ENCODE results near the gene MUS81. TPM values are rescaled to one million over a fixed set of nuclear protein-coding genes. Genes with fewer than 3 reads are reported as not detected.

MUS81 gene
- total and polyA plus RNA-seq, 2 experiments from 2014 or later: 23.8 to 47.0 TPM

DNA sequence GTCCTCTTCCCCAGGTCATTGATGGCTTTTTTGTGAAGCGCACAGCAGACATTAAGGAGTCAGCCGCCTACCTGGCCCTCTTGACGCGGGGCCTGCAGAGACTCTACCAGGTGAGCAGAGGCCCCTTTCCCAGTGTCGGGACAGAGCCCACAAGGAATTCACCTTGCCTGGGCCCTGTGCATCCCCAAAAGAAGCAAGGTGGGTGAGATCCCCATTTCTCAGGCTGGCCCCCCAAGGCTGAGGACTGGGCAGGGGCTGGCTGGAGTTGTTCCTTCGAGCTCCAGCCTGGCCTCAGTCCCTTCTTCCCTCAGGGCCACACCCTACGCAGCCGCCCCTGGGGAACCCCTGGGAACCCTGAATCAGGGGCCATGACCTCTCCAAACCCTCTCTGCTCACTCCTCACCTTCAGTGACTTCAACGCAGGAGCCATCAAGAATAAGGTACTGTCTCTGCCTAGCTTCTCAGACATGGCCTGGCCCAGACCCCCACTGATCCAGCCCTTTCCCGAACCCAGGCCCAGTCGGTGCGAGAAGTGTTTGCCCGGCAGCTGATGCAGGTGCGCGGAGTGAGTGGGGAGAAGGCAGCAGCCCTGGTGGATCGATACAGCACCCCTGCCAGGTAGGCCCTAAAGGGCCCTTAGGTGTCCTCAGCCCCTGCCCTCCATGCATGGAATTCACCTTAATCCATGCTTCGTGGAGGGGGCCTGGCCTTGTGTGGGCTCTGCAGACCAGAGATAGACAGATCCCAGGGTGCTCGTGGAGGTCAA lies 4.7 kb downstream of the MUS81 start:
- no peak overlapping the region for H3K27ac ChIP-seq
- TF ChIP-seq, protein P1, sequence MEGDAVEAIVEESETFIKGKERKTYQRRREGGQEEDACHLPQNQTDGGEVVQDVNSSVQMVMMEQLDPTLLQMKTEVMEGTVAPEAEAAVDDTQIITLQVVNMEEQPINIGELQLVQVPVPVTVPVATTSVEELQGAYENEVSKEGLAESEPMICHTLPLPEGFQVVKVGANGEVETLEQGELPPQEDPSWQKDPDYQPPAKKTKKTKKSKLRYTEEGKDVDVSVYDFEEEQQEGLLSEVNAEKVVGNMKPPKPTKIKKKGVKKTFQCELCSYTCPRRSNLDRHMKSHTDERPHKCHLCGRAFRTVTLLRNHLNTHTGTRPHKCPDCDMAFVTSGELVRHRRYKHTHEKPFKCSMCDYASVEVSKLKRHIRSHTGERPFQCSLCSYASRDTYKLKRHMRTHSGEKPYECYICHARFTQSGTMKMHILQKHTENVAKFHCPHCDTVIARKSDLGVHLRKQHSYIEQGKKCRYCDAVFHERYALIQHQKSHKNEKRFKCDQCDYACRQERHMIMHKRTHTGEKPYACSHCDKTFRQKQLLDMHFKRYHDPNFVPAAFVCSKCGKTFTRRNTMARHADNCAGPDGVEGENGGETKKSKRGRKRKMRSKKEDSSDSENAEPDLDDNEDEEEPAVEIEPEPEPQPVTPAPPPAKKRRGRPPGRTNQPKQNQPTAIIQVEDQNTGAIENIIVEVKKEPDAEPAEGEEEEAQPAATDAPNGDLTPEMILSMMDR (IDR thresholded peaks at IDR 0.05; ENCODE audit: poor library complexity): no peak
- no peak for TF ChIP-seq EZH2phosphoT487 (IDR thresholded peaks at IDR 0.05; ENCODE audit: low read depth, severe bottlenecking, unreplicated experiment)
- TF ChIP-seq EZH2 (IDR thresholded peaks at IDR 0.05; ENCODE audit: borderline replicate concordance): no peak
- H3K36me3 ChIP-seq (replicated peaks; ENCODE audit: insufficient read depth, low read depth): no peaks in the 10 kb centered on the region
- no peak overlapping the region for H3K4me3 ChIP-seq
- H2AFZ ChIP-seq: no peak overlapping the region
- WGBS (ENCODE audit: low lambda C conversion rate, missing lambda C conversion rate): 91% methylated on average over 18 of the region's 18 CpGs
- no peaks in the 10 kb centered on the region for H3K27me3 ChIP-seq
- no peak overlapping the region for H3K4me2 ChIP-seq
- H3K4me1 ChIP-seq (ENCODE audit: insufficient read depth): peaks cover 9% of the 10 kb centered on the region
- DNase-seq (ENCODE audit: low spot score): no peak
- H4K20me1 ChIP-seq (ENCODE audit: insufficient read depth, poor library complexity, severe bottlenecking): no peaks in the 10 kb centered on the region
- no peaks in the 10 kb centered on the region for H3K9me2 ChIP-seq (replicated peaks; ENCODE audit: insufficient read depth)
- no peaks in the 10 kb centered on the region for H3K9me3 ChIP-seq (ENCODE audit: low read depth)
- peaks cover 21% of the 10 kb centered on the region for H3K79me2 ChIP-seq

DNA sequence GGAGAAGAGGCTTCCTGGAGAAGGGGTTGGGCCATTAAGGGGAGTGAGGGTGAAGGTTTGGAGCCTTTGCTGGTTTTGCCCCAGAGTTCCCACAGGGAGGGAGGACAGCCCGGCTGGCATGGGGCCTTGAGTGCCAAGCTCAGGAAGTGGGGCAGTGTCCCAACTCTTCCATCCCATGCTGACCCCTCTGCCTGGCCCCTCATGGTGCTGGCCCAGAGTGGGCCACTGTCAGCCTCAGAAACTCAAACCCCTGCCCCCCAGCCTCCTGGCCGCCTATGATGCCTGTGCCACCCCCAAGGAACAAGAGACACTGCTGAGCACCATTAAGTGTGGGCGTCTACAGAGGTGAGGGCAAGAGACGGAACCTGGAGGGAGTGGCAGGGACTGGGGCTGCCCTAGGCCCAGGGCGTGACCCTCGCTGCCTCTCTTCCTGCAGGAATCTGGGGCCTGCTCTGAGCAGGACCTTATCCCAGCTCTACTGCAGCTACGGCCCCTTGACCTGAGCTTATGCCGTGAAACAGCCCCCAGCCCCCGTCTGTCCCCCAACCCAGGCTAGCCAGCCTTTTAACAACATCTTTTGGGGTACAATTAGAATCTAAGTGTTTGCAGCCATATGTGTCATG lies 5.4 kb downstream of the MUS81 start:
- Histone ChIP-seq H3K79me2 (peaks cover 21% of the 10 kb centered on the region), H2AFZ (no peak overlapping the region), H3K9me3 (ENCODE audit: low read depth) (no peaks in the 10 kb centered on the region), H3K4me3 (no peak overlapping the region), H3K4me1 (ENCODE audit: insufficient read depth) (peaks cover 9% of the 10 kb centered on the region), H3K27me3 (no peaks in the 10 kb centered on the region), H3K4me2 (no peak overlapping the region), H3K27ac (no peak overlapping the region), H4K20me1 (ENCODE audit: insufficient read depth, poor library complexity, severe bottlenecking) (no peaks in the 10 kb centered on the region), H3K9me2 (replicated peaks; ENCODE audit: insufficient read depth) (no peaks in the 10 kb centered on the region), H3K36me3 (replicated peaks; ENCODE audit: insufficient read depth, low read depth) (no peaks in the 10 kb centered on the region)
- DNase-seq (ENCODE audit: low spot score): no peak
- TF ChIP-seq, protein P1 (IDR thresholded peaks at IDR 0.05; ENCODE audit: poor library complexity): no peak
- TF ChIP-seq EZH2phosphoT487 (IDR thresholded peaks at IDR 0.05; ENCODE audit: low read depth, severe bottlenecking, unreplicated experiment): no peak
- TF ChIP-seq EZH2 (IDR thresholded peaks at IDR 0.05; ENCODE audit: borderline replicate concordance): no peak
- 95% methylated on average over 9 of the region's 9 CpGs for WGBS (ENCODE audit: low lambda C conversion rate, missing lambda C conversion rate)

GRCh38 chr11:65866509-65867283 lies 6.5 kb downstream of the MUS81 start:
- no peak overlapping the region for H3K4me3 ChIP-seq
- H3K36me3 ChIP-seq (replicated peaks; ENCODE audit: insufficient read depth, low read depth): no peaks in the 10 kb centered on the region
- H3K27me3 ChIP-seq: no peaks in the 10 kb centered on the region
- H3K4me1 ChIP-seq (ENCODE audit: insufficient read depth): peaks cover 2% of the 10 kb centered on the region
- H3K27ac ChIP-seq: no peak overlapping the region
- H3K9me3 ChIP-seq (ENCODE audit: low read depth): no peaks in the 10 kb centered on the region
- H3K79me2 ChIP-seq: peaks cover 11% of the 10 kb centered on the region
- H4K20me1 ChIP-seq (ENCODE audit: insufficient read depth, poor library complexity, severe bottlenecking): no peaks in the 10 kb centered on the region
- no peak for DNase-seq (ENCODE audit: low spot score)
- TF ChIP-seq EZH2phosphoT487 (IDR thresholded peaks at IDR 0.05; ENCODE audit: low read depth, severe bottlenecking, unreplicated experiment) (no peak), EZH2 (IDR thresholded peaks at IDR 0.05; ENCODE audit: borderline replicate concordance) (no peak)
- TF ChIP-seq, protein P1 (IDR thresholded peaks at IDR 0.05; ENCODE audit: poor library complexity): no peak
- WGBS (ENCODE audit: low lambda C conversion rate, missing lambda C conversion rate): 93% methylated on average over 21 of the region's 21 CpGs
- H3K4me2 ChIP-seq: no peak overlapping the region
- H2AFZ ChIP-seq: no peak overlapping the region
- H3K9me2 ChIP-seq (replicated peaks; ENCODE audit: insufficient read depth): no peaks in the 10 kb centered on the region
